BJ (cell line): ENCODE results near the gene ZC3H12A. TPM values are rescaled to one million over a fixed set of nuclear protein-coding genes. Genes with fewer than 3 reads are reported as not detected.

Experiments used
- CTCF ChIA-PET: fragments of 350-600 bp; formaldehyde crosslinking; extraction: SDS; loops from one replicate; lab custom pipeline; 2021; ENCODE audit warnings: antibody characterized with exemption, inconsistent platforms; lab: Yijun Ruan, JAX
- POLR2A ChIA-PET: fragments of 300-600 bp; sonication (Branson Sonifier 250); formaldehyde crosslinking; extraction: SDS; loops from one replicate; lab custom pipeline; 2021; ENCODE audit warnings: antibody characterized with exemption; lab: Charles Lee
- DNase-seq: peaks from one replicate; pipeline ENCODE4 v3.0.0-alpha.2; 2011; ENCODE audit warnings: low read depth
- H3K27me3 ChIP-seq: 2 replicates; pipeline ENCODE4 v1.6.0; 2011; ENCODE audit warnings: low read length; ENCODE audit not compliant: control insufficient read depth, insufficient read depth
- H3K36me3 ChIP-seq: 2 replicates; pipeline ENCODE4 v1.5.1; 2011; ENCODE audit warnings: low read length; ENCODE audit not compliant: control insufficient read depth, insufficient read depth
- H3K4me3 ChIP-seq: 2 replicates; pipeline ENCODE4 v1.5.1; 2011; ENCODE audit warnings: low read depth, mild to moderate bottlenecking, control low read depth, low read length
- polyA plus RNA-seq: library from polyadenylated mRNA; depleted of rRNA; stranded (reverse); fragments of >200 nt; gene quantifications from 2 replicates; pipeline ENCODE4 v1.2.3, GENCODE V29; 2011
- TF ChIP-seq, protein P1 (sequence below): IDR thresholded peaks from 2 replicates; pipeline ENCODE4 v1.5.1; 2011; ENCODE audit warnings: low read depth, mild to moderate bottlenecking, control low read depth, inconsistent platforms, low read length, moderate library complexity; ENCODE audit not compliant: insufficient read depth

The ZC3H12A gene
- polyA plus RNA-seq, 1 experiment: 8.9 TPM

DNA sequence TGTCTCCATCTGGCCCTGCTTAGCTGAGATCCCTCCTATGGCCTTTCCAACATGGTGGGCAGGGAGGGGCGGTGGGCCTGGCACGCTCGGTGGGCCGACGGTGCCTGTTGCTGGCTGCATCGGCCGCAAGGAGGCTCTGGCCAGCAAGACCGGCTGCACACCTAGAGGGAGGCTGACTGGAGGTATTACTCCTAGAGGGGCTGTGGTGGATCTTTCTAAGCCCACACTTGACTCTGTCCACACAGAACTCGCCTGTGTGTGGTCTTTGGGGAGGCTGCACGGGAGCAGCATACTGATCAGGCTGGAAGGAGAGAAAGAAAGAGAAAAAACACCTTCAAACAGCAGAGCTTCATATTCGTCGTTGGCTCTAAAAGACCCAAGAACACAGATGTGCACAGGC is 41.7 kb upstream of the ZC3H12A start:
- Histone ChIP-seq H3K36me3 (no peaks in the 10 kb centered on the region), H3K4me3 (no peak overlapping the region), H3K27me3 (peaks cover 4% of the 10 kb centered on the region)
- POLR2A ChIA-PET: no interaction called here
- TF ChIP-seq, protein P1, sequence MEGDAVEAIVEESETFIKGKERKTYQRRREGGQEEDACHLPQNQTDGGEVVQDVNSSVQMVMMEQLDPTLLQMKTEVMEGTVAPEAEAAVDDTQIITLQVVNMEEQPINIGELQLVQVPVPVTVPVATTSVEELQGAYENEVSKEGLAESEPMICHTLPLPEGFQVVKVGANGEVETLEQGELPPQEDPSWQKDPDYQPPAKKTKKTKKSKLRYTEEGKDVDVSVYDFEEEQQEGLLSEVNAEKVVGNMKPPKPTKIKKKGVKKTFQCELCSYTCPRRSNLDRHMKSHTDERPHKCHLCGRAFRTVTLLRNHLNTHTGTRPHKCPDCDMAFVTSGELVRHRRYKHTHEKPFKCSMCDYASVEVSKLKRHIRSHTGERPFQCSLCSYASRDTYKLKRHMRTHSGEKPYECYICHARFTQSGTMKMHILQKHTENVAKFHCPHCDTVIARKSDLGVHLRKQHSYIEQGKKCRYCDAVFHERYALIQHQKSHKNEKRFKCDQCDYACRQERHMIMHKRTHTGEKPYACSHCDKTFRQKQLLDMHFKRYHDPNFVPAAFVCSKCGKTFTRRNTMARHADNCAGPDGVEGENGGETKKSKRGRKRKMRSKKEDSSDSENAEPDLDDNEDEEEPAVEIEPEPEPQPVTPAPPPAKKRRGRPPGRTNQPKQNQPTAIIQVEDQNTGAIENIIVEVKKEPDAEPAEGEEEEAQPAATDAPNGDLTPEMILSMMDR: no peak
- CTCF ChIA-PET: interaction anchor here (0.6 to 1.6 kb wide), 3 partner anchors 297 to 878 kb away, joined by 3 to 6 read pairs (median 4); no protein-coding TSS in a partner anchor
- no peak for DNase-seq

DNA sequence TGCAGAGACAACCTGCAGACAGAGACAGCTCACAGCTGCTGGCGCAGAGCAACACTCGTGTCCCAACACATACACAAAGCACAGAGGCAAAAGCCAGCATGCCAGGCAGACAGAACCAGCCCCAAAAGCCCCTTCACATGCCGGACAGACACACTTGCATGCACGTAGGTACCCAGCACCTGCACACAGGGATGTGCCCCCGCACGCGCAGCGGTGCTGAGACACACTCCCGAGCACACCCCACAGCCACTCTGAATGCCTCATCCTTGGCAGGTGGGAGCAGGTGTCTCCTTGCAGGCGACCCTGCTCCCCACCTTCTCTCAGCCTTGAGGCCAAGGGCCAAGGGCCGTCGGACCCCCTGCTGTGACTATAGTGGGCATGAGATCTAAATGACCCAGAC is 41.2 kb upstream of the ZC3H12A start:
- no peaks in the 10 kb centered on the region for H3K36me3 ChIP-seq
- TF ChIP-seq, protein P1: no peak
- peaks cover 7% of the 10 kb centered on the region for H3K27me3 ChIP-seq
- ChIA-PET POLR2A (no interaction called here), CTCF (interaction anchor here (0.6 to 4.4 kb wide), 9 partner anchors 8 to 878 kb away, joined by 3 to 31 read pairs (median 6); no protein-coding TSS in a partner anchor)
- DNase-seq: no peak
- H3K4me3 ChIP-seq: no peak overlapping the region

DNA sequence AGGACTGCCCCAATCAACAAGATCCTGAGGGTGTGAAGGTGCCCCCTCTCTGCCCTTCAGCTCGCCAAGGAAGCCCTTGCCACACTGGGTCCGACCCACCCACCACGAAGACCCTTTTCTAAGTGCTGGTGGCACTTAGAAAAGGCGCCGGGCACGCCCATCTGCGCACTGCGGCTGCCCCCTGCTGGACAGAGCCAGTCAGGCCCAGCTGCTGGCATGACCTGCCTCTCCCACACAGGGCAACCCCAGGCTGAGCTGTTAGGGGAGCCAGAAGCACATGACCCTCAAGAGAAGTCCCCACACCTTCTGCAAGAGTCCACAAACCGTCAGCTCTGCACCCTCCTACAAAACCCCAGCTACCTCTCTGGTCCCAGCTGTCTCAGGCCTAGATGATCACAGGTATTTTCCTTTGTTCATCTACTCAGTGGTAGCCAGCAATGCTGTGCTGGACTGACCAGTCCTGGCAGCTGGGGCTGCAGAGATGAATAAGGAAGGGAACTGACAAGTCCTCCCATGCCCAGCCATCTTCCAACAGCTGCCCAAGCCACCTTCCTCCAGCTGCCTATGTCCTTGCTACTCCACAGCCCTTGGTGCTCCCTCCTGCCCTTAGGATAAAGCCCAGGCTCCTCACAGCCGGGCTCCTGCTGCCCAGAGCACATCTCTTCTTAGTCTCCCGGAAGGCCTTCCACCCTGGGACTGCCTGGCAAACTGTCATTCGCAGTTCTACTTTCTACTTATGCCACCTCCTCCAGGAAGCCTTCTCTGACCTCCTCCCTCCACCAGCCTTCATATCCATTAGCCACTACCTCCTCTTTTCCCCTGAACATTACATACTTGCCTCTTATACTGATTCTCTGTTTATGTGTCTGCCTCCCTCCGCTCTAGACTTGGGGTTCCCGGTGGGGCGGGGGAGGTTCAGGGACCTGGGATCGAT is 39.8 kb upstream of the ZC3H12A start:
- ChIA-PET CTCF (interaction anchor here (0.6 to 4.4 kb wide), 25 partner anchors 9 to 1238 kb away, joined by 3 to 31 read pairs (median 4); no protein-coding TSS in a partner anchor), POLR2A (no interaction called here)
- H3K4me3 ChIP-seq: no peak overlapping the region
- no peaks in the 10 kb centered on the region for H3K36me3 ChIP-seq
- no peak for DNase-seq
- TF ChIP-seq, protein P1: peak; percentile 97
- peaks cover 9% of the 10 kb centered on the region for H3K27me3 ChIP-seq

DNA sequence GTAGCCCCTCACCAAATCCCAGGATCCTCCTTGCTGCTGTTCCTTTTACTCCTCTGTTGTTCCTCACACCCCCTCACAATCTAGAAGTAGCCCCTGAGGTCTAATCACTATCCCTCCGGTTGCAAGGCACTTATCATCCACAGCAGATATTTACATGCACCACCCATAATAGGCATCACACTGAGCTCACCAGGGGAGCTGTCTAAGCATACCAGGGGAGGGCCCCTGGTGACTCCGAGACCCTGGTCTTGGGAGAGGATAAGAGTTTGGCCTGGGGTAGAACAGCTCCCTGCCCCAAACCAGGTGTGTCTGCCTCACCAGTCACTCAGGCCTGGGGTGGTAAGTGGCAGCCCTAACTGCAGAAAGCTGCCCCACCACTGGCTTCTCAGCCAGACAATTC is 37.3 kb upstream of the ZC3H12A start:
- no peaks in the 10 kb centered on the region for H3K36me3 ChIP-seq
- CTCF ChIA-PET: interaction anchor here (1.3 to 4.4 kb wide), 4 partner anchors 12 to 921 kb away, joined by 4 to 31 read pairs (median 5); no protein-coding TSS in a partner anchor
- POLR2A ChIA-PET: no interaction called here
- DNase-seq: no peak
- no peak overlapping the region for H3K4me3 ChIP-seq
- TF ChIP-seq, protein P1: no peak
- H3K27me3 ChIP-seq: peaks cover 9% of the 10 kb centered on the region

DNA sequence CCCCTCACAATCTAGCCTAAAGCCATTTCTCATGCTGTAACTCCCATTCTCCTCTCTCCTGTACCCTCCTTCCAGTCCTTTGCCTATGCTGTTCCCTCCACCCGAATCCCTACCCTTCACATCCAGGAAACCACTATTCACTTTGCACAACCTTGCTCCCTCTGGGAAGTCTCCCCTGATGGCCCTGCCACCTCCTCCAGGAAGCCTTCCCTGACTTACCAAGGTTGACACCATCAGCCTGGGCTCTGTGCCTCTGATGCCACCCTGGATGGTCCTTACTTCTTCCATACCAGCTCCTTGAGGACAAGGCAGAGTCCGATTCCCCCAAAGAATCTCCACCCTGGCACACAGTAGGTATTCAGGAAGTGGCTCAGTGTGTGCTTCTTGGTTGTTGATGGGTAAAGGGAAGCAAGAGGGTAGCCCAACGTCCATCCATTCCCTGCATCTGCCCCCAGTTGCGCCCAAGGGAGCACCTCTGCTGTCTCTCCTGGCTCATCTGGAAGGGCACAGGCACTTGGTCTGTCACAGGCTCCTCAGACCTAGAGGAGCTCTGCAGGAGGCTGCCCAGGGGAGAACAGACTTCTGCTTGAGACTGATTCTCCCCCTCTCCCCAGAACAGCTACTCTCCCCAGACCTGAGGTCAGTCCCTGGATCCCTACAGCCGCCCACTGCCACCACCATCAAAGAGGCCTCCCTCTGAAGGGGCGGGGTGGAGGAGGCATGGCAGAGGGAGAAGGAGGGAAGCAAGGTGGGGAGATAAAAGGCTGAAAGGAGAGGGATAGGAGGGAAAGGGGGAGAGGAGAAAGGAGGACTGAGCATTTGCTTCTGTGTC is 36.1 kb upstream of the ZC3H12A start:
- DNase-seq: no peak
- Histone ChIP-seq H3K4me3 (no peak overlapping the region), H3K36me3 (no peaks in the 10 kb centered on the region), H3K27me3 (peaks cover 7% of the 10 kb centered on the region)
- TF ChIP-seq, protein P1: no peak
- ChIA-PET POLR2A (no interaction called here), CTCF (interaction anchor here (1.3 to 2.1 kb wide), 2 partner anchors 49 to 863 kb away, joined by 4 to 7 read pairs; no protein-coding TSS in a partner anchor)
